DOHH2 (cell line): ENCODE measurements around the gene TERT.

Source experiments
- CTCF ChIP-seq: fragments of 200-600 bp; sonication (generic); IDR thresholded peaks from one replicate; pipeline ENCODE4 v1.5.1; 2014; ENCODE audit warnings: antibody characterized with exemption, mild to moderate bottlenecking, low read depth, low read length; ENCODE audit not compliant: poor library complexity, severe bottlenecking
- EZH2phosphoT487 ChIP-seq: fragments of 200-600 bp; sonication (generic); IDR thresholded peaks from 2 replicates; pipeline ENCODE4 v1.6.1; 2017; ENCODE audit warnings: borderline replicate concordance, mild to moderate bottlenecking, antibody characterized with exemption, low read length, moderate library complexity, mixed read lengths

GRCh38 chr5:1272201-1272600 lies 22.7 kb downstream of the TERT start:
- TF ChIP-seq CTCF (no peak), EZH2phosphoT487 (no peak)
